ENCODE data around the gene RPL10.

The RPL10 gene

DNA sequence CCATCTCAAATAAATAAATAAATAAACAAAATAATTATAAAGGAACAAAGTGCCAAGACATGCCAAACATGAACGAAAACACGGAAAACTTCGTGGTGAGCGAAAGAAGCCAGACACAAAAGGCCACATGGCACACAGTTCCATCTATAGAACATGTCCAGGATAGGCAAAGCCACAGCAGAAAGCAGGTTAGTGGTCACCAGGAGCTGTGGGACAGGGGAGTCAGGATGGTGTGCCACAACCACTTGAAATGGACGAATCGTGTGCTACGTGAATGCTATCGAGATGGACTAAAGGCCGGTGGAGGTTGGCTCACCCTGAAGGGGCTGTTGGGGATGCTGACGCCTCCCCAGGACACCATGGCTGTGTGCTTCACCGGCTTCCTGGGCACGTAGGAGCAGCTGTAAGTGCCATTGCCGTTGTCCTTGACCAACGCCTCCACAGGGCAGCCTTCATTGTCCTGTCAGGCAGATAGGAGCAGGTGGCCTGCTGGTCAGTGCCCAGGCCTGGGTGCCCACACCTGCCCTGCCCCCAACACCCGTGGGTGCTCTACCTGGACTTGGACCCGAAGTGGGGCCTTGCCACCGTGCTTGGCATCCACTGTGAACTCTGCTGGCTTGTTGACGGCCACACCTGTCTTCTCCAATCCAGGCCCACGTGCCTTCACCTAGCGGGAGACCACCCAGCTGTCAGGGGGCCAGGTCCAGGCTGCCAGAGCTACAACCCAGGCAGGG lies 34.3 kb upstream of the RPL10 start:
- DNase-seq: no peak

DNA sequence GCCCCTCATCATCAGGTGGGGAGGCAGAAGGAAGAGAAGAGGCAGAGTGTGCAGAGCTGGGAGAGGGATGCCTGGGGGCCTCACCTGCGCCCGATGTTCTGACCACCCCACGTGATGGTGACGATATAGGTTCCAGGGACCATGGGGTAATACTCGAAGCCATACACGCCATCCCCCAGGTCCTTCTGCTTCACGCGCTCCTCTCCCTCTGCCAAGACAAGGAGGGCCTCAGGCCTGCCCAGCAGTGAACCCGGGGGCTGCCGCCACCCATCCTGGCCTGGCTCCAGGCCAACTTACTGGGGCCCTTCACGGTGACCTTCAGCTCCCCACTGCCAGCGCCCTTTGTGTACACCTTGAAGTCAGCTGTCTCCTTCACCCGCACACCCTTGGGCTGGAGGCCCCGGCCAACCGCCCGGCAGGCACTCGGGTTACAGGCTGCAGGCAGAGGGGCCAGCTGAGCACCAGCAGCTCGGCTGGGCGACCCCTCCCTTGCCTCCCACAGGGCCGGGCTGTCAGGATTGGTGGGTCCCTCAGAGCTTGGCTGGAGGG lies 33.1 kb upstream of the RPL10 start:
- no peak for DNase-seq

DNA sequence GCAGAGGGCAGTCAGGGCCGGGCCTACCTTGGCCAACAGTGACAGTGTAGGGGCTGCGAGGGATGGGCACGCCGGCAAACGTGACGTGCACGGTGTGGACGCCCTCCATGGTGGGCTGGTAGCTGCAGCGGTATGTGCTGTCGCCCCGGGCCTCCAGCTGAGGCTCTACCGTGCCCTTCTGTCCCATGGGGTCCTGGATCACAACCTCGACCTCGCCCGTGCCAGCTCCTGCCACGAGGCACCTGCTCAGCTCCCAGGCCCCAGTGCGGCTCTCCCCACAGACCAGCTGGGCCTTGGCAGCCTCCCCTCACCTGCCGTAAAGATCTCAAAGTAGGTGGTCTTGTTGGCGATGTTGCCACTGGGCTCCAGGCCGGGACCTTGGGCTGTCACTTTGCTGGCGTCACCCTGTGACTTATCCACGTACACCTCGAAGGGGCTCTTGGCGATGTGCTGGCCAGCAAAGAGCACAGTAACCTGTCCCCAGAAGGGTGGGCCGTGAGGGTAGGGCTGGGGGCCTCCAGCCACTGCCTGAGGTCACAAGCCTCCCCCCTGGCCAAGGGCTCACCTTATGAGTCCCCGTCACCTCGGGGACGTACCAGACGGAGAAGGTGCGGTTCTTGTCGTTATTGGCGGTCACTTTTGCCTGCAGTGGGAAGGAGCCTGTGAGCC lies 32.0 kb upstream of the RPL10 start:
- DNase-seq: no peak

DNA sequence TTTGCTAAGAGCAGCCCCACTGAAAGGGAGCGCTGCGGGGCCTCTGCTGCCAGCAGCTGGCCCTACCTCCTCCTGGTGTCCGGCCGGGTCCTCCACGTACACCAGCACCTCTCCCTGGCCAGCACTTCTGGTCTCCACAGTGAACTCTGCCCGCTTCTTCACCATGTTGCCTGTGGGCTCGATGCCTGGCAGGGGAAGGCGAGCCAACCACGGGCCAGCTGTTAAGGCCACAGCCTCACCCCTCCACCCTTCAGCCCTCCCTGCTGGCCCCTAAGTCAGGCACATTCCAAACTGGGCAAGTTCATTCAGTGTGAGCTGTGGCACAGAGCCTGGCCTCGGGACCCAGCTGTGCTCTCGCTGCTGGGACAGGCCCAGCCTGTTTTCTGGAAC lies 31.5 kb upstream of the RPL10 start:
- no peak for DNase-seq

DNA sequence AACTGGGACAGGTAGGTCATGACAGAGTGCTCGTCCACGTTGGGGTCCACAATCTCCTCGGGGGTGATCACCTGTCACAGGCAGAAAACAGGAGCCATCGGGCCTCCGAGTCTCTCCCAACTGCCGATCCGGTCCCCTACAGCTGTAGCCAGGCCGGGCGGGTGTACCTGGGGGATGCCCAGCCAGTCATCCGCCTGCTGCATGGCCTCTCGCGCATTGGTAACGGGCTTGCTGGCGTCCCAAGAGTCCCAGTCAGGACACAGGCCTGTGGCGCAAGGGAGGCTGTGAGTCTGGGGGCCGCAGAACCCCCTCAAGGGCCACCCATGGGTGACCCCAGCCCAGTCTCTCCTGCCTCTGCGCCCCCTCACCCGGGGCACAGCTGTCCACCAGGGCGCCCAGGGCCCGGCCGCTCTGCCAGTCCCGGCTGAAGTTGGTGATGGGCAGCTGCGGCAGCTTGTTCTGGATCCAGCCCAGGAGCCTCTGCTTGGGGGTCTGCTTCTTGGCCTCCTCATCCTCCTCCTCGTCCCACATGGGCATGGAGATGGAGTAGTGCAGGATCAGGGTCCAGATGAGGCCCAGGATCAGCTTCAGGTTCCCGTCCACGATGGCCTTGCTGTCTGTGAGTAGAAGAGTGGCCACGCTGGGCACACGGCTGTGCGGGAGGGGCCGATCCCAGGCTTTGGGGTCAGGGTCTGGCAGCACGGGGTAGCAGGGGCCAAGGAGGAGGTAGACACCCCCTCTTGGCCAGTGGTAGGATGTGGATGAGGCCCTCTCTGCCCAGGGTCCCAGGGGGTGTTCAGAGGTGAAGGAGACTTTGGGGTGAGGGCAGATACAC lies 30.5 kb upstream of the RPL10 start:
- no peak for DNase-seq

DNA sequence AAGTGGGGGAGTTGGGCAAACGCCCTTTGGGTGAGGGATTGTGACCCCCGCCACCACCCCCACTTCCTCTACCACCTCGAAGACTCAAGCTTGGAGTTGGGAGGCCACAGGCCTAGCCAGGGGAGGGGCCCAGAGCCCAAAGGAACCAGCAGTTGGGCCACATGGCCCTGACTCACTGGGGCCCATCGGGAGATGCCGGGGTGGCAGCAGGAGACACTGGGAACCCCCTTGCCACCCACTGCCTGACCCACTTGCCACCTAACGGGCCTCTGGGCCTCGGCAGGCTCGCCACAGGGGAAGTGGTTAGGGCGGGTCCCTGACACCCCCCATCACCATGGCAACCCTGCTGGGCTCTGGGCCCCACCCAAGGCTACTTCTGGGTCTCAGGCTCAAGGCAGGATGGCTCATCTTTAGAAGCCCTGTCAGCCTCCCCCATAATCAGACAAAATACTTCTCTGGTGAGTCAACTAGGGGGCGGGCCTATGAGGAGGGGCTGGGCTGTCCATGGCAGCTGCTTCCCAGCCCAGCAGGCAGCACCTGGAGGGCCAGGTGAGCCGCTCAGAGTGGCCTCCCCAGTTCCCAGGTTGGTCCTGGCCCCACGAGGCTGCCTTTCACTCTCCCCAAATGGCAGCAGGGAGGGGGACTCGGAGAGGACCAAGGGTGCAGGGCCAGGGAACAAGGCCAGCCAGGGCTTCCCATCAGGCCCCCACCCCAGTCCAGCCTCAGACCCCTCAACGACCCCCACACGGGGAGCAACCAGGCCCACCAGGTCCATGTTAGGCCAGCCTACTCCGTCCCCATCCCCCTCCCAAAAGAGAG lies 29.3 kb upstream of the RPL10 start:
- peak; percentile 67 for DNase-seq

DNA sequence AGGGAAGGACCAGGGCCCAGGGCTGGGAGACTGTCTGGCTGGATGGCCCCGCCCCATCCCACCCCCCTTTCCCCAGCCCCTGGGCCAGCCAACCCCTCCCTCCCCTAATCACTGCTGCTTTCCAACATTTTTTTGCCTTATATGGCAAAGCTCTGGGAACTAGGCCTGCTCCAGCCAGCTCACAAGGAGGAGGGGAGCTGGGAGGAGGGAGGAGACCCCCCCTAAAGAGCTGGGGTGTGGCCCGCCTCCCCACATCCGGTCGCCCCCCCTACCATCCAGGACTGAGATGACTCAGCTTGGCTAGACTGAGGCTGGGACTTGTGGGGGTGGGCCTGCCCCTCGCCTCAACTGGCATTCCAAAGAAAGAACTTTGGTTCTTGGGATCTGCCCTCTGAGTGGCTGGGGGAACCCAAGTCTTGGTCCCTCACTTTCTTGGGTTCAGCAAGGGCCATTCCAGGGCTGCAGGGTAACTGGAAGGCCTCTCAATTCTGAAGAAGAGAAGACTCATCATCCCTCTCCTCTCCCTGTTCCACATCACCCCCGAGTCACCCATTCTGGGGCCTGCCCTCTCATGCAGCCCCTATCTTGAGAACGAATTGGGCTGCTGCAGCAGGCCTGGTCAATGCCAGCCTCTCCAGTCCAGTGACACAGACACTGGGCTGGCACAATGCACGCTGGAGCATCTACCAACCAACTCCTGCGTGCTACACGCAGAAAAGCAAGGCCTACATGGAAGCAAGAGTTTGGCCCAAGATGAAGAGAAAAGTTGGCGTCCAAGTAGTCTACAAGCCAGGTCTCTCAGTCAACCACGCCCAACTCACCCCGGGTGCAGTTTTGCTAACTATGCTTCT lies 28.5 kb upstream of the RPL10 start:
- peak; percentile 83 for DNase-seq

DNA sequence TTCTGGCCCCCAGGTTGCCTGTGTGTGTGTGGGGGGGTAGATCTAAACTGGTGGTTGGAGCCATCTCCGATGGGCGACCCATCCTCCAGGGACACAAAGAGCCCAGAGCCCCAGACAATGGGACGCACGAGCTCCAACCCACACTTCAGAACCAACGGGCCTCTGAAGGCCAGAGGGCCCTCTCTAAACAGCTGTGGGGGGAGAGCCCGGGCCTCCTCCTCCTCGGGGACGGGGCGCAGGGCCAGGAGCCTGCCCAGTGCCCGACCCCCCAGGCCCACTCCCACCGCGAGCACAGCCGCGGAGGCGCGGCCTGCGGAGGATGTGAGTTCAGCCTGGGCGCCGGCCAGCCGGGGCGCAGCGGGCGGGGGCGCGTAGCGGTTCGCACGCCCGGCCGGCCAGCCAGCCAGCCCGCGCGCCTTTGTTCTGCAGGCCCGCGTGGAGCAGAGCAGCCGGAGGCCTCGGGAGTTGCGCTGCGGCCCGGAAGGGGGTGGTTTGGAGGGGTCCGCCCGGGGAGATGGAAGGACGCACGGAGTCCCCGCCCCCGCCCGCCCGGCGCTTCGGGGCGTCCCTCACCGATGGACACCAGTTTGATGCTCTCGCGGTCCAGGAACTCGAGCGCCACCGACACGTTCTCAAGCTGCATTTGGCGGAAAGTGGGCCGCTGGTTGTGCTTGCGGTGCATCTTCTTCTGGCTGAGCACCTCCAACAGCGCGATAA lies 27.7 kb upstream of the RPL10 start:
- DNase-seq: peak; percentile 60

DNA sequence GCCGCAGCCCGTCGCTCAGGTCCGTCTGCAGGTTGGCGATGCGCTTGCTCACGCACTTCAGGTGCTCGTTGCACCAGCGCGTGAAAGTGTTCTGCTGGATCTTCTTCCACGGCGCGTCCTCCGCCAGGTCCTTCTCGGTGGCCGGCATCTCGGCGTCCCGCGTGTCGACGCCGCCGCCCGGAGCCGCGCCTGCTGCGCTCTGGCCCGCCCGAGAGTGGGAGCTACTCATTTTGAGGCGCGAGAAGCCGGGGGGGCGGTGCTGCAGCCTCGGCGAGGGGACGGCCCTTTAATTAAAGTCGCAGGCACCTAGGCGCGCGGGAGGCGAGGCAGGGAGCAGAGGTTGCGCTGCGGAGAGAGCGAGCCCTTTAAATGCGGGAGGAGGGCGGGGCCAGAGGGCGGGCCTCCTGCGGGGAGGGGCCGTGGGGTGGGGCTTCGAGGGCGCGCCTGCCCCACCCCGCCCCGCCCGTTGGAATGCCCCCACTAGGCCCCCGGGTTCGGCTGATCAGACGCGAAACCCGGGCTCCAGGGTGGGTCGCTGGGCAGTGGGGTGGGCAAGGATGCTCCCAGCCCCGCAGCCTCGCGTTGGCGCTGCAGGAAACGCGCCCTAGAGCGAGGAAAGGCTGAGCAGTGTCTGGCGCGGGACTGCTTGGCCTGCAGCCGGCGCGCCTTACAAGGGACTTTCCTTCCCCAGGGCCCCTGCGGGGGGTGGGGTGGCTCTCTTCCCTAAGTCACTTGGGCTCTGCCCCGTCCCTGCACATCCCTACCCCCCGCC lies 27.0 kb upstream of the RPL10 start:
- DNase-seq: peak; percentile 91

DNA sequence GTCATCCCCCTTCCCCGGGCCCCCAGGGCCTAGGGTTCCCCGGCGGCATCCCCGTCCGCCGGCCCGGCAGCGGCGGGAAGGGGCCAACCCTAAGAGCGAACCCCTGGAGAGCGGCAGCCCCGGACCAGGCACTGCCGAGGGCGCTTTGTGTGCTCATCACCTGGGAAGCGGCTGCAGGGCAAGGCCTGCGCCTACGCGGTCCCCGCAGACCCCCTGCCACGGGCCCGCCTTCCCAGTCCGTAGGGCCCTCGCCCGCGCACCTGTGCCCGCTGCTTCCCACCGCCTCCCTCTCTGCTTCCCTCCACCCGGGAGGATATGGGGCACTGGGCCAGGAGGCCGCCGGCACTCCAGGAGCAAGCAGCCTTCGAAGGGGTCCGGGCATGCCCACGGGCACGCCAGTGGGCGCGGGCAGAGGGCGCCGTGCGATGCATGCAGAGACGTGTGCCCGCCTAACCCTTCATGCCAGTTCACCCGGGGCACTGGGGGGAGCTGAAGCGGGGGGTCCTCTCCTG lies 26.3 kb upstream of the RPL10 start:
- no peak for DNase-seq

DNA sequence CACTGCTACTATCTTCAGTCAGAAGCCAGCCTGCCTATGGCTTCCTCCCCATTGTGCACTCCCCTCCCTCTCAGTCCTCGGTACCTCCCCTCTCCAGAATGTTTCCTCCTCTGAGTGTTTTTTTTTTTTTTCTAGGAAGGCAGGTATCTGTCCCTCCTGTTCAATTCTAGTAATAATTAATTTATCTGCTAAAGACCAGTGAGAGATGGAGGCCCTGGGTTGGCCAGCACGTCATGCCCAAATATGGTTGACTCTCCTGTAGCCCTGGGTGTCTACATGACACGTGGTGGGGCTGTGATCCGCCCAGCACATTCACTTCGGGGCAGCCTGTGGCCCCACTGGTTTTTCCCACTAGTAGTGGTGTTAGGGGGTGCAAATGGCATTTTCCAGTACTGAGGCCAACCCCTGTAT lies 25.6 kb upstream of the RPL10 start:
- no peak for DNase-seq

DNA sequence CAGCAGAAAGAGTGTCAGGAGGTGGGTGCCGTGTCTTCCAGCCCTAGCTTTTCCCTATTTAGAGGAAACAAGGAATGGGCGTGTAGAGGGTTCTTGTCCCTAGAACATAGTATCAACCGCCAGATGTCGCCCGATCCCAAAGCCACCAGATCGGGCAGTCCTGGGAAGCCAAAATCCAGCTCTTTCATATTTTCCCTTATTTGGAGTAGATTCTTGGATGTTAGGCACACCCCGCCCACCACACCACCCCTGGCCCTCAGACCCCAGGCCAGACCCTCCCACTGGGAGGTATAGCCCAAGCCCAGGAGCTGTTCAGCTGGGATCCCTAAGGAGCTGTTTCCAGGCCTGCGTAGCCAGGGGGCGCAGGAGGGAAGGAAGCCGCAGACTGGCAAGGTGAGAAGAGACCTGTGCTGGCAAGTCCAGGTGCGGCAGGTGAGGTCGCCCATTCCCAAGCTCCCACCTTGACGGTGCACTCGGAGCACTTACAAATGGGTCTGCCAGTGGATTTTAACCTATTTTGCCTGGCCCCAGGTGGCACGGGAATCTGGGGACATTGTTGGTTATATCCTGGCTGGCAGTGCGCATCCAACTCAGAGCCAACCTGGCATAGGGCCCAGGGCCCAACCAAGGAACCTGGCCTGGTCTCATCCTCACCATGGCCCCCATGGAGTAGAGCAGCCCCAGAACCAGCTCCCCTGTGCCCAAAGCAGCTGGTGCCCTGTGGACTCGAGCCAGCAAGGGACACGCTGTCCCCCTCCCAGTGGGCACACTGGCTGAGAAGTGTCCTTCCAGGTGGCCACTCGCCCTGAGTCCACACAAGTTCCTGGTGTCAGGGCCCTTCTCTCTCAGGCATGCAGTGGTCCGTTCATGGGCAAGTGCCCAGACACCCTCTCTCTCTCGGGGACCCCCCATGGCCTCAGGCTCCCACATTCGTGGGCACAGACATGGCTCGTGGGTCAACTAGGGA lies 24.6 kb upstream of the RPL10 start:
- peak; percentile 75 for DNase-seq

DNA sequence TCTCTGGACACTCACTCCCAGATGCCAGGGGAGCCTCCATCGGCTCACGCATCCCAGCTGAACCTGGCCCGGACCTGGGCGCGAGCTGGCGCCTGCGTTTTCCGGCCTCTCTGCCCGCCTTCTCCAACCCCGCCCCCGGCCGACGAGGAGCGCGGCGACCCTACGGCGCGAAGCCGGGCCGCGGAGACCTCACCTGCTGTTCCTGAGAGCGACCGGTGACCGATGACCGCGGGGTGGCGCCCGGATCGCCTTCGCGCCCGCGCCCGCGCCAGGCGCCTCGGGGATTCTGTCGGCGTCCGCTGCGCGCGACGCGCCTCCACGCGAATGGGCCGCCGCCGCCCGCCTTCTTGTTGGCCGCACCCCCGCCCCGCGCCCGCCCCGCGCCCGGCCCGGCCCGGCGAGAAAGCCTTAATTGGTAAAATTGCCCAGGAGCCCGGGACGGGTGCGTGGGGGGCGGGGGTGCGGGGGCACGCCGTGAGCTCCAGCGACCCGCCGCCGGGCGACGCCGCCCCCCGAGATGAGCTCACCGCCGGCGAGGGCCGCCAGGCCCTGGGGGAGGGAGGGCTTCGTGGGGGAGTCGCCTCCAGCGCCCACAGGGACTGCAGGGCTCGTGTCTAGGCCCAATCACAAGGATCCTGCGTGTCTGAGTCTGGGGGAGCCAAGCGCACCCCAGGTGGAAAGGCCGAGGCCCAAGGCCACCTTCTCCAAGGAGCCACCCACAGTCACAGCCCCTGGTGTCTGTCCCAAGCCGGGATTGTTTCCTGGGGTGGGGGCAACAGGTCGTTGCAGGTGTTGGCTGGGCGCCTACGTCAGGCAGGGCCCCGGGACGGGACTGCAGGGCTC lies 23.6 kb upstream of the RPL10 start, which contains the start of gene FLNA:
FLNA (minus strand) TSS at position 322 of the 843 bp plus-strand sequence. CDS start 3,389 bp downstream, outside the sequence.
- no peak for DNase-seq

DNA sequence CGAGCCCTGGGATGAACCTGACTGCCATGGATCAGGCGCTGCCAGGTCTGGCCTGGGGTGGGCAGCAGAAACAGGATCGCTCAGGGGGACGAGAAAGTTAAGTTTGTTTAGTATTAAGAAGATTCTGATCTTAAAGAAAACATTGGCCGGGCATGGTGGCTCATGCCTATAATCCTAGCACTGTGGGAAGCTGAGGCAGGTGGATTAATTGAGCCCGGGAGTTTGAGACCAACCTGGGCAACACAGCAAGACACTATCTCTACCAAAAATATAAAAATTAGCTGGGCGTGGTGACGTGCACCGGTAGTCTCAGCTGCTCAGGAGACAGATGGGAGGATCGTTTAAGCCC lies 23.0 kb upstream of the RPL10 start:
- no peak for DNase-seq

DNA sequence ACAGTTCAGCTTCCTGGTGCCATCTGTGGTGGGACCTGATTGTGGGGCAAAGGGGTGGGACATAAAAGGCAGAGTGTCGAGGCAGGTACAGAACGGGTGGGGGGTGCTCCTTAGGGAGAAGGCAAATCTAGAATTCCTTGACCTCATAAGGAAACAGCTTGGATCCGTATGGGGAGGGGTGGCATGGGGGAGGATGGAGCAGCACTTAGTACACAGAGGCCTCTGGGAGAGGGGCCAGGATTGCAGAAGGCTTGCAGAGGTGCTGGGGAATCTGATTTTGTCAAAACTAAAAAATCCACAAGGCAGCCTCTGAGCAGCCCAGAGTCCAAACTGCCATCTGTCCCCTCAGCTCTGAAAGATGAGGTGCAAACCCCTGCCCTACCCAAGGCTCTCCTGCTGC lies 21.4 kb upstream of the RPL10 start:
- no peak for DNase-seq

DNA sequence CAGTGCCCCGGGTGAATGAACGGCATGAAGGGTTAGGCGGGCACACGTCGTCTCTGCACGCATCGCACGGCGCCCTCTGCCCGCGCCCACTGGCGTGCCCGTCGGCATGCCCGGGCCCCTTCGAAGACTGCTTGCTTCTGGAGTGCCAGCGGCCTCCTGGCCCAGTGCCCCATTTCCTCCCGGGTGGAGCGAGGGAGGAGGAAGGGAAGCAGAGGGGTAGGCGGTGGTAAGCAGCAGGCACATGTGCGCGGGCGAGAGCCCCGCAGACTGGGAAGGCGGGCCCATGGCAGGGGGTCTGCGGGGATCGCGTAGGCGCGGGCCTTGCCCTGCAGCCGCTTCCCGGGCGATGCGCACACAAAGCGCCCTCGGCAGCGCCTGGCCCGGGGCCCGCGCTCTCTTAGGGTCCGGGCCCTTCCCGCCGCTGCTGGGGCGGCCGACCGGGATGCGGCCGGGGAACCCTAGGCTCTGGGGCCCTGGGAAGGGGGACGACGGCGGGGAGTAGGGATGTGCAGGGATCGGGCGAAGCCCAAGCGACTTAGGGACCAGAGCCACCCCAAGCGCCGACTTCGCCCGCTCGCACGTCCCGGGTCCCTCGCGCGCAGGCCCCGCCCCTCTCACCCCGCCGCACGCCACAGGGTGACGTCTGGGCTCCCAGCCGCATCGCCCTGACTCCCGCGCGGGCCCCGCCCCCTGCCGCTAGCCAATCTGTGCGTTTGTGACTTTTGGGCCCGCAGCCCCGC lies 19.9 kb upstream of the RPL10 start:
- peak; percentile 79 for DNase-seq
